B cell (primary cell): Measurements from ENCODE around the gene ZYG11A. TPM values are rescaled to one million over a fixed set of nuclear protein-coding genes. Genes with fewer than 3 reads are reported as not detected.
"Not testable (repeated sequence)": the region's sequence is repeated elsewhere in the genome, so short reads cannot be mapped to it uniquely, and the experiment has no call there.

Experiments
- ATAC-seq: fragments of 200-7000 bp; cut with Tn5 transposase; one replicate; pipeline ENCODE4 v1.10.0; 2021; ENCODE audit warnings: low read depth, mild to moderate bottlenecking, moderate number of reproducible peaks, moderate library complexity
- CTCF ChIA-PET: fragments of 350-600 bp; sonication (Branson Sonifier 250); formaldehyde crosslinking; loops from one replicate; lab custom pipeline; 2021; ENCODE audit warnings: antibody characterized with exemption, inconsistent platforms; lab: Charles Lee
- POLR2A ChIA-PET: fragments of 350-600 bp; sonication (Branson Sonifier 250); formaldehyde crosslinking; loops from one replicate; lab custom pipeline; 2021; ENCODE audit warnings: antibody characterized with exemption; lab: Charles Lee
- DNase-seq: peaks from one replicate; pipeline ENCODE4 v3.0.0; 2013
- H2AFZ ChIP-seq: 2 replicates; pipeline ENCODE4 v1.6.1; 2012; ENCODE audit warnings: mild to moderate bottlenecking, low read depth, low read length; ENCODE audit not compliant: insufficient read depth, poor library complexity, severe bottlenecking
- H3K27ac ChIP-seq, 2 donors: 1 replicate in 1 of 2; 2 replicates in 1 of 2; pipeline ENCODE4 v1.5.1; 2012 to 2013; ENCODE audit warnings: low read length in 2 of 2, mild to moderate bottlenecking in 2 of 2, moderate library complexity in 1 of 2
- H3K27me3 ChIP-seq, 4 experiments: fragments of 200-600 bp in 1 of 4; sonication (generic) in 1 of 4; replicated peaks in 1 of 4; 1 replicate in 2 of 4; 2 replicates in 2 of 4; pipeline versions ENCODE4 v1.6.1 to v1.7.0; 2013 to 2016; ENCODE audit warnings: low read length in 3 of 4, mild to moderate bottlenecking in 2 of 4, mixed read lengths in 1 of 4, moderate library complexity in 1 of 4; ENCODE audit not compliant: insufficient read depth in 4 of 4, control insufficient read depth in 3 of 4; ENCODE audit errors: control extremely low read depth in 1 of 4
- H3K36me3 ChIP-seq, 2 experiments: replicated peaks in 1 of 2; 1 replicate in 1 of 2; 2 replicates in 1 of 2; pipeline versions ENCODE4 v1.6.1 to v1.7.1; 2013; ENCODE audit warnings: low read length in 1 of 2; ENCODE audit not compliant: insufficient read depth in 2 of 2, control insufficient read depth in 1 of 2; ENCODE audit errors: control extremely low read depth in 1 of 2, extremely low read depth in 1 of 2
- H3K4me1 ChIP-seq, 2 donors: fragments of 200-600 bp in 1 of 2; sonication (generic) in 1 of 2; 1 replicate in 1 of 2; 2 replicates in 1 of 2; pipeline versions ENCODE4 v1.5.1 to v1.6.1; 2013 to 2017; ENCODE audit warnings: low read length in 2 of 2; ENCODE audit not compliant: control insufficient read depth in 2 of 2, insufficient read depth in 2 of 2
- H3K4me2 ChIP-seq: replicated peaks from 2 replicates; pipeline ENCODE3; 2012; ENCODE audit warnings: mild to moderate bottlenecking, low read depth, low read length; ENCODE audit not compliant: poor library complexity, severe bottlenecking
- H3K4me3 ChIP-seq, 5 experiments: fragments of 200-600 bp in 1 of 5; sonication (generic) in 1 of 5; 1 replicate in 3 of 5; 2 replicates in 2 of 5; pipeline versions ENCODE4 v1.5.1 to v1.7.0; 2011 to 2016; ENCODE audit warnings: low read length in 4 of 5, mild to moderate bottlenecking in 4 of 5, low read depth in 2 of 5, control low read depth in 1 of 5, moderate library complexity in 1 of 5; ENCODE audit not compliant: insufficient read depth in 1 of 5; ENCODE audit errors: control extremely low read depth in 1 of 5, extremely low read depth in 1 of 5
- H3K79me2 ChIP-seq: fragments of 200-600 bp; sonication (generic); one replicate; pipeline ENCODE4 v1.6.0; 2016; ENCODE audit warnings: low read length; ENCODE audit not compliant: control insufficient read depth, insufficient read depth
- H3K9ac ChIP-seq: fragments of 200-600 bp; sonication (generic); 2 replicates; pipeline ENCODE4 v1.6.1; 2017; ENCODE audit warnings: mild to moderate bottlenecking, low read length, moderate library complexity
- H3K9me3 ChIP-seq, 3 donors: one replicate each; pipeline versions ENCODE4 v1.6.1 to v1.7.1; 2013; ENCODE audit warnings: low read length in 2 of 3; ENCODE audit not compliant: control insufficient read depth in 2 of 3, insufficient read depth in 1 of 3; ENCODE audit errors: control extremely low read depth in 1 of 3
- H4K20me1 ChIP-seq: 2 replicates; pipeline ENCODE4 v1.6.0; 2012; ENCODE audit warnings: mild to moderate bottlenecking, low read length; ENCODE audit not compliant: insufficient read depth, control insufficient read depth, poor library complexity, severe bottlenecking
- H3K27ac Mint-ChIP-seq: one replicate; pipeline ENCODE4 v1.8.0; 2021; ENCODE audit warnings: mixed read lengths
- H3K27me3 Mint-ChIP-seq: one replicate; pipeline ENCODE4 v1.8.0; 2021; ENCODE audit warnings: mixed read lengths
- H3K4me1 Mint-ChIP-seq: one replicate; pipeline ENCODE4 v1.8.0; 2021; ENCODE audit warnings: mixed read lengths
- H3K4me3 Mint-ChIP-seq: one replicate; pipeline ENCODE4 v1.8.0; 2021; ENCODE audit warnings: mixed read lengths
- H3K9me3 Mint-ChIP-seq: one replicate; pipeline ENCODE4 v1.8.0; 2022; ENCODE audit warnings: mixed read lengths; ENCODE audit not compliant: insufficient read depth
- CTCF ChIP-seq: fragments of 200-600 bp; IDR thresholded peaks from one replicate; pipeline ENCODE4 v1.8.0; 2022; ENCODE audit warnings: antibody characterized with exemption, mild to moderate bottlenecking
- EZH2 ChIP-seq: IDR thresholded peaks from 2 replicates; pipeline ENCODE4 v1.6.1; 2012; ENCODE audit warnings: borderline replicate concordance, low read depth, mild to moderate bottlenecking, moderate library complexity, low read length; ENCODE audit not compliant: insufficient read depth, poor library complexity, severe bottlenecking
- WGBS: methylation state at CpG from one replicate; pipeline ENCODE4 v1.1.5; 2013; ENCODE audit warnings: missing lambda C conversion rate; ENCODE audit not compliant: insufficient coverage; 5-methylcytosine and 5-hydroxymethylcytosine counted together
- intact Hi-C: fragments of 100-400 bp; cut with micrococcal nuclease; formaldehyde crosslinking; loops from one replicate; pipeline ENCODE4 v1.10.0; 2022
- polyA plus RNA-seq: library from polyadenylated mRNA; depleted of rRNA; stranded (reverse); fragments of >200 nt; gene quantifications from 2 replicates; pipeline ENCODE4 v1.2.3, GENCODE V29; 2012
- total RNA-seq, 2 donors: library from RNA; stranded (reverse); fragments of 120-200 nt in 1 of 2; gene quantifications; 1 replicate in 1 of 2; 2 replicates in 1 of 2; pipeline versions ENCODE4 v1.2.3 to v1.2.4, GENCODE V29; 2013 to 2022

Gene ZYG11A
- total and polyA plus RNA-seq, 2 donors (not counting 1 experiment from before 2014, with no cell fraction given): 0.24 to 1.5 TPM

GRCh38 chr1:52801011-52801410, 41.5 kb upstream of the ZYG11A start:
- Histone ChIP-seq H3K79me2 (no peaks in the 10 kb centered on the region), H3K27me3 (no peaks in the 10 kb centered on the region), H4K20me1 (no peaks in the 10 kb centered on the region), H3K9ac (no peak overlapping the region), H2AFZ (no peak overlapping the region), H3K9me3 (no peaks in the 10 kb centered on the region), H3K4me2 (no peak overlapping the region), H3K27ac (no peak overlapping the region), H3K36me3 (peaks cover 4 to 28% of the 10 kb centered on the region in 2 experiments), H3K4me3 (no peak overlapping the region), H3K4me1 (no peaks in the 10 kb centered on the region)
- ATAC-seq (no peak), DNase-seq (no peak)
- ChIA-PET CTCF (no interaction called here), POLR2A (no interaction called here)
- Mint-ChIP-seq H3K27me3 (no peaks in the 10 kb centered on the region), H3K4me1 (no peaks in the 10 kb centered on the region), H3K4me3 (no peak overlapping the region), H3K9me3 (no peaks in the 10 kb centered on the region), H3K27ac (no peak overlapping the region)
- no peak for TF ChIP-seq EZH2
- TF ChIP-seq CTCF: no peak
- intact Hi-C loops: no loop called here

- H3K79me2 ChIP-seq, H3K9me3 Mint-ChIP-seq, H3K4me2 ChIP-seq, H3K27ac Mint-ChIP-seq, H3K4me3 Mint-ChIP-seq, H3K9ac ChIP-seq, H3K9me3 ChIP-seq, intact Hi-C loops, ATAC-seq, H3K4me1 Mint-ChIP-seq, H3K27ac ChIP-seq, H3K4me3 ChIP-seq, DNase-seq, POLR2A ChIA-PET, H3K27me3 ChIP-seq, H4K20me1 ChIP-seq, H3K4me1 ChIP-seq, H3K27me3 Mint-ChIP-seq, H2AFZ ChIP-seq, CTCF ChIA-PET: not testable (repeated sequence)
- peaks cover 2 to 14% of the 10 kb centered on the region in 2 experiments for H3K36me3 ChIP-seq
- WGBS: no CpG with 5 or more reads among the region's 3 CpGs
Measured at GRCh38 chr1:52804083-52804482, 38.5 kb upstream of the ZYG11A start.
